HG03175 (cell line): ENCODE results near the gene DTX3L.

Experiments
- ATAC-seq: cut with Tn5 transposase; IDR thresholded peaks from one replicate; pipeline ENCODE4 v1.9.1; 2021; ENCODE audit warnings: mild to moderate bottlenecking, moderate library complexity; ENCODE audit not compliant: unreplicated experiment

The DTX3L gene

DNA sequence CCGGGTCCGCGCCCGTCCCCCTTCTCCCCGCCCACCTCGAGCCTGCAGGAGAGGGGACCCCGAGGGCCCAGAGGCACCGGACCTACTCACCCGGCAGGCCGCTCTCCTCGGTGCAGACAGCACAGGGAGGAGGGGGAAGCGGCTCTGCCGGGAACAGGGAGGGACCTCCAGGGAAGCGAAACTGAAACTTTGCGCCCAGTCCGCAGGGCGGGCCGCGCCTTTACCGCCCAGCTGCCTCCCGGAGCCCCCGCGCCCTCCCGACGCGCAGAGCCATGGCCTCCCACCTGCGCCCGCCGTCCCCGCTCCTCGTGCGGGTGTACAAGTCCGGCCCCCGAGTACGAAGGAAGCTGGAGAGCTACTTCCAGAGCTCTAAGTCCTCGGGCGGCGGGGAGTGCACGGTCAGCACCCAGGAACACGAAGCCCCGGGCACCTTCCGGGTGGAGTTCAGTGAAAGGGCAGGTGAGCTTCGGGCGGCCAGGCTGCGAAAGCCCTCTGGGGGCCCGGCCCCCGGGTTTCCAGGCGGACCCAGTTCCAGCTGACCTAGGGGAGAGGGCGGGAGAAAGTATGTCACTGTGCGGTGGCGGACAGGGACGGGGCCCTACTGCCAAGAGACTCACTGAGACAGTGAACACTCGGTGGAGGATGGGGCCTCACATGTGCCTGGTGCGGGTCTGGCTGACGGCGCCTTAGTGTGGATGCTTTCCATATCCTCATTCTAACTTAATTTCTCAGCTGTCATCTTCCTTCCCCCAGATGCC lies at the start of gene DTX3L, which contains the start of gene PARP9:
Gene DTX3L (plus strand): TSS at position 184 of the 758 bp plus-strand sequence. CDS start 89 bp downstream, at position 273.
Gene PARP9 (minus strand): TSS at position 146 of the 758 bp plus-strand sequence. CDS start 4,680 bp downstream, outside the sequence.
- peak; percentile 78 for ATAC-seq

- ATAC-seq, result no peak
Observed at GRCh38 chr3:122515020-122515468, 49.1 kb upstream of the DTX3L start.

GRCh38 chr3:122515870-122516269 lies 48.3 kb upstream of the DTX3L start:
- ATAC-seq, result no peak

DNA sequence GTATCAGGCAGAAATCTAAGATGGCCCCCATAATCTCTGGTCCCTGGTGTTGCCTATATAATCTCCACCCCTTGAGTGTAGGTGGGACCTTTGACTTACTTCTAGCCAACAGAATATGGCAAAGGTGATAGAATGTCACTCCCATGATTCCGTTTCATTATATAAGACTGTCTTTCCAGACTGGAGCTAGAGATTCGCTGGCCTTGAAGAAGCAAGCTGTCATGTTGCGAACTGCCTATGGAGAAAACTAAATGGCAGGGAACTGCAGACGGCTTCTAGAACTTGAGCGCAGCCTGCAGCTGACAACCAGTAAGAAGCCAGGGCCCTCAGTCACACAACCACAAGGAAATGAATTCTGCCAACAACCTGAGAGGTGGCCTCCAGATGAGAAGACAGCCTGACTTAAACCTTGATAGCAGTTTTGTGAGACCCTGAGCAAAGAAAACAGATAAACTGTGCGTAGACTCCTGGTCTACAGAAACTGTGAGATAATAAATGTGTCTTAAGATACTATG lies 47.2 kb upstream of the DTX3L start:
- no peak for ATAC-seq

DNA sequence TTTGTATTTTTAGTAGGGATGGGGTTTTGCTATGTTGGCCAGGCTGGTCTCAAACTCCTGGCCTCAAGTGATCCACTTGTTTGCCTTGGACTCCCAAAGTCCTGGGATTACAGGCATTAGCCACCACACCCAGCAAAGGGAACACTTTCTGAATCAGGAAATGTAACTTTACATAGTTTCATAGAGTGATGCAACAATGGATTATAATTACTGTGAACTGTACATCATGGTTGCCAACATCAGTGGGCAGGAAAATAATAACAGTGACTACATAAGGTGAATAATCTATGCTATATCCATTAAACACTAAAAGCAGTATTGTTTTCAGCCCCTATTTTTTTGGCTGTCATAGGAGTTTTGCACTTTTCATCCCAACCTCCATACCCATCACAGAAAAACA lies 44.4 kb upstream of the DTX3L start:
- ATAC-seq, result no peak

DNA sequence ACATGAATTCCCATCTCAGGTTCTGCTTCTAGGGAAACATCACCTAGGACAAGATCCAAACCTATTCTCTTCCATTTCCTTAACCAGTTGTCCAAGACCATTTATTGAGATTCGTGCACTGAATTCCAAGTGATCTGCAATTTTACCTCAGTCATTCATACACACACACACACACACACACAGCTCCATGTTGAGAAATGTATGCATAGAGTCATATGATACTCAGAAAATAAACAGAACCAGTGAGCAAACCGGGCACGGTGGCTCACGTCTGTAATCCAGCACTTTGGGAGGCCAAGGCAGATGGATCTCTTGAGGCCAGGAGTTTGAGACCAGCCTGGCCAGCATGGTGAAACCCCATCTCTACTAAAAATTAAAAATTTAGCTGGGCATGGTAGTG lies 43.3 kb upstream of the DTX3L start:
- no peak for ATAC-seq

- no peak for ATAC-seq
Observed at GRCh38 chr3:122523317-122523716, 40.8 kb upstream of the DTX3L start.

DNA sequence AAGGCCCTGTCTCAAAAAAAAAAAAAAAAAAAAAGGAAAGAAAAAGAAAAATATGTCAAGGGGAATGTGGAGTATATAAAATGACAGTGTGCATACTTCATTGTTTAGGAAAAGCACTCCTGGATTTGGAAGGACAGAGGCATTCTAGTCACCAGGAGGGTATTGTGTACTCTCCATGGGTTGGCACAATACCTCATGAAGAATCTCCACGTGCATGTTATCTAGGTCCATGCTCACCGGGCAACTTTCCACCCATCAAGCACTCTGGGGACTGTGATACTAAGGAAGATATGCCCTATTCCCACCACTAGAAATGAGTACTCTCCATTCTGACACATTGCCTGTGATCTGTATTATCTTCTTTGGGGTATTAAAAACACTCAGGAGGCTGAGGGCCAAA lies 34.0 kb upstream of the DTX3L start:
- ATAC-seq, result no peak

DNA sequence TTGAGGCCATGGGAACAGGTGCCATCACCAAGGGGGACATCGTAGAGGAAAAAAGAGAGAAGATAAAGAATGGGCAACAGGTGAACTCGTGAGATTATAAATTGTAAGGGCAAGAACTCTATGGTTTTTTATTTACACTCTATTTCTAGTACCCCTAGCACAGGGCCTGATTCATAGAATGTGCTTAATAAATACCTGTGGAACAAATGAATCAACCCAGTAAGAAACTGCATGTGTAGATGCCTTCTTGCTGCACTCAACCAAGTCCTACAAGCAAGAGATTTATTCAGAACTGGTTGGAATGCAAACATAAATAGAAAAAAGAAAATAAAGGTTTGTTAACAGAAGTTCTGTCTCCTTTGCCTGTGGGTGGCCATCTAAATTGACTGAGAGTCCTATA lies 30.7 kb upstream of the DTX3L start:
- no peak for ATAC-seq

DNA sequence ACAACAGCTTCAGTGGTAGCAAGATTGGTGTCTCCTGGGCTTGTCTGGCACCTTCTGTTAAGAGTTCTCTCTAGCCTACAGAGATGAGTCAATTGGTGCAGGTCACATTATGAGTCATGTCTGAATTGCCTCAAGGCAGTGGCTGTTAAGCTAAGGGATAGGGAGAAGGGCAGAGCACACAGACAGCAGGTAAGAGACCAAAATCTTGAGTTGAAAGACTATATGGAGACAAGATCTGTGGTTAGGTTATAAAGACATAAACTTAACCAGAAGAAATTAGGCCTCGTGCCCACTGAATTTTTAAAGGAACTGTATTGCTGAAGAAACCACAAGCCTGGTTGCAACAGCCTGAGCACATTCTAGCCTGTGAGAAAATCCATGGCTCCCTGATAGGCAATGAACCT lies 30.2 kb upstream of the DTX3L start:
- peak; percentile 99 for ATAC-seq

DNA sequence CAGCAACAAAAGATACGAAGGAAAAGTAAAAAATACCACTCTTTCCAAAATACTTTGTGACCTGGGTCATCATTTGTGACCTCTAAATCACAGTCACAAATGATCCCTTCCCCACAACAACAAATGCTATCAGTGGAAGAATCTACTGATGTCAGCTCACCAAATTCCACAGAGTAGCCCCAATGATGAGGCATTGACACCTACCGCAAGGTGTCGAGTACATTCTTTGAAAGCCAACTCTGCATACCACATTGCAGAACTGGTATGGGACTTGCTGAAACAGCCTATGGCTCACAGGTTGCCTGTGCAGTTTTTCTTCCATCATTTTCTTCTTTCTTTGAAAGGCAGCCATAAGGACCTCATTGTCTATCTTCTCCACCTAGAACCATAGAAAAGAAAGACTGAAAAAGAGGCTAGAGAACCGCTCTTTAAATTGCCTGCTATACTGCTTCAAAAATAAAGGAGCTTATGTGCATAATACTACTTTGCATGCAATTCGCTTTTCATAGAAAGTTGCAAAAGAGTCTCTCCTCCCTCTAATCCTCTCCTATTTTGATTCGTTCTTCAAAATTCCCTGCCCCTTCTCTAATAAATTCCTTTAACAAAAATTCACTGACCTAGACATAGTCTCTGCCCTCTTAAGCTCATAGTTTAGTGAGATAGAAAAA lies 28.0 kb upstream of the DTX3L start:
- no peak for ATAC-seq

- ATAC-seq, result no peak
Observed at GRCh38 chr3:122536632-122537001, 27.5 kb upstream of the DTX3L start.

DNA sequence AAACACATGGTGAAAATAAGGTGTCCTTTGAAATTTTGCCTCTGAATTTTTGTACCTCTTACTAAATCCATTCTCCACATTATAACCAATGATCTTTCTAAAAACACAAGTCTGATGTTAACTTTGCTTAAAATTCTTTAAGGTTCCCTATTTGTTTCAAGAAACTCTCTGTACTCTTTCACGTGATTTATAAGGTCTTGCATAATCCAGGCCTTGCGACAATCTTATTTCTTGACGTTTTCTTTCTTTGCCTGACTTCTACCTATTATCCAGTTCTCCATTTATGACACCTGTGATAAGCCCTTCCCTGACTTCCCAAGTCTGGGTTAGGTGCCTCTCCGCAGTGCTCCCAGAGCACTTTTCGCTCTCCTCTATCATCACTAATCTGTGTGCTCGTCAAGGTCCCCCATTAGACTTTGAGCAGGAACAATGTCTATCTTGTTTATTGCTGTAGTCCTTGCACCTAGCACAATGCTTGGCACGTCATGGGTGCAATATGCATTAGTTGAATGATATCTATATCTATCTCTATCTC lies 25.1 kb upstream of the DTX3L start:
- ATAC-seq, result no peak

- no peak for ATAC-seq
Observed at GRCh38 chr3:122546151-122546550, 18.0 kb upstream of the DTX3L start.

DNA sequence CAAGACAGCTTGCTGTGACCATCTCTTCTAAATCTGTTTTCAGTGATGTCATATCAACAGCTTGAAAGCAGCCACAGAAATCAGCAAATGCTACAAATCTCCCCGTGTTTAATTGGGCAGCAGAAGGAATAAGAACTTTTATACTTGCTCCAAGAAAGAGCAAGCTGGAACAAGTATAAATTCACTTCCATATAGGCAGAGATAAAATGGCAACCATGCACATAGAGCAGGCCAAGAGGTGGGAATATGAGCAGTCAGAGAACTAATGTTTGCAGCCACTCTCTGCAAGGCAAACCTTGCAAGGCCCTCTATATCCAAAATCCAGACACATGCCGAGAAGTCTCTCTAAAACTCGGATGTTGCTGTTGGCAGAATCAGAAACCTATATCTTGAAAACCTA lies 16.1 kb upstream of the DTX3L start:
- ATAC-seq, result no peak

DNA sequence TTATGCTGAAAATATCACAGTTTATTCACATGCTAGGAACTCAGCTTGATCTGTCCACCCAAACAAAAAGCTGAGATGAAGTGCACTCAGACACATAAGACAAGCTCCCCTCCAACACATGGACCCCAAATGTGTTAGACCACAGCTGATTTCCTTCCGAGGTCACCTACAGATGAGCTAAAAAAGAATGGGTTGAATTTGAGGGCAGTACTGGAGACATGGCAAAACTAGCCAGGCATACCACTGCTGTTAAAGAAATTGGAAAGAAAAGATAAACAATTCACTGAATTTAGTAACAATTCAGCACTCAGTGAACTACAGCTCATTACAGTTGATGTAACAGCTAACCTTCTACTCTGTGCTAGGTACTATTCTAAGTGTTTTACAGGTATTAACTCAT lies 15.5 kb upstream of the DTX3L start:
- ATAC-seq, result no peak

GRCh38 chr3:122553171-122553570 lies 11.0 kb upstream of the DTX3L start:
- ATAC-seq, result no peak

GRCh38 chr3:122555275-122556071 lies 8.7 kb upstream of the DTX3L start:
- no peak for ATAC-seq

DNA sequence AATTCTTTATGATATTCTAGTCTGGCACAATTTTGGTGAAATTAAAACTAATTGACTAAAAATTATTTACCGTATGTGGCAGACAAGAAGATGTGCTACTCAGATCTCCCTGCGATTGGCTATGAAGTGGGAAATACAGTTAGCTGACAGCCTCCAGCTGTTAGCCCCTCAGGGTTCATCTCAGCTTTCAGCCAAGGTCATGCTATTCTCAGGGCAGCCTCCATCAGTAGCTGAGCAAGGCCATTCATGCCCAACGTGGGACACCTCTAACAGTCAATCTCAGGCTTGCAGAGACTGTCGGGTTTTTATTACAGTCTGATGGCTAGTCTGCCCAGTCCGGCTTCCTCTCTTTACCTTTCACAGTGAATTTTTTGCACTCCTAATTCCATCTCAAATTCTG lies 6.8 kb upstream of the DTX3L start:
- ATAC-seq, result no peak

DNA sequence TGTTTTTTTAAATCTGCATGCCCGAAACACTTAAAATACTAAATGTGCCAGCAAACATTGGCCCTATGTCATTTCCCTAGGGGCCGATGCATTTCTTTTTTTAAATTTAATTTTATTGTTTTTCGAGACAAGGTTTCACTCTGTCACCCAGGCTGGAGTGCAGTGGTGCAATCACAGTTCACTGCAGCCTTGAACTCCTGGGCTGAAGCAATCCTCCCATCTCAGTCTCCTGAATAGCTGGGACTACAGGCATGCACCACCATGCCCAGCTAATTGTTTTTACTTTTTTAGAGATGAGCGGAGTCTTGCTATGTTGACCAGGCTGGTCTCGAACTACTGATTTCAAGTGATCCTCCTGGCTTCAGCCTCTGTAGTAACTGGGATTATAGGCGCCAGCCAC lies 5.5 kb upstream of the DTX3L start:
- no peak for ATAC-seq

- ATAC-seq, result no peak
Observed at GRCh38 chr3:122559906-122560305, 4.2 kb upstream of the DTX3L start.
